HG03159 (cell line): ENCODE measurements around the gene ARL1.
A peak's percentile ranks its signal among the peaks of the same experiment; 100 is the strongest.
"Not testable (repeated sequence)": the region's sequence is repeated elsewhere in the genome, so short reads cannot be mapped to it uniquely, and the experiment has no call there.

ENCODE experiments used
- ATAC-seq: cut with Tn5 transposase; IDR thresholded peaks from one replicate; pipeline ENCODE4 v1.9.1; 2021; ENCODE audit warnings: mild to moderate bottlenecking, moderate library complexity; ENCODE audit not compliant: unreplicated experiment

ARL1 gene

DNA sequence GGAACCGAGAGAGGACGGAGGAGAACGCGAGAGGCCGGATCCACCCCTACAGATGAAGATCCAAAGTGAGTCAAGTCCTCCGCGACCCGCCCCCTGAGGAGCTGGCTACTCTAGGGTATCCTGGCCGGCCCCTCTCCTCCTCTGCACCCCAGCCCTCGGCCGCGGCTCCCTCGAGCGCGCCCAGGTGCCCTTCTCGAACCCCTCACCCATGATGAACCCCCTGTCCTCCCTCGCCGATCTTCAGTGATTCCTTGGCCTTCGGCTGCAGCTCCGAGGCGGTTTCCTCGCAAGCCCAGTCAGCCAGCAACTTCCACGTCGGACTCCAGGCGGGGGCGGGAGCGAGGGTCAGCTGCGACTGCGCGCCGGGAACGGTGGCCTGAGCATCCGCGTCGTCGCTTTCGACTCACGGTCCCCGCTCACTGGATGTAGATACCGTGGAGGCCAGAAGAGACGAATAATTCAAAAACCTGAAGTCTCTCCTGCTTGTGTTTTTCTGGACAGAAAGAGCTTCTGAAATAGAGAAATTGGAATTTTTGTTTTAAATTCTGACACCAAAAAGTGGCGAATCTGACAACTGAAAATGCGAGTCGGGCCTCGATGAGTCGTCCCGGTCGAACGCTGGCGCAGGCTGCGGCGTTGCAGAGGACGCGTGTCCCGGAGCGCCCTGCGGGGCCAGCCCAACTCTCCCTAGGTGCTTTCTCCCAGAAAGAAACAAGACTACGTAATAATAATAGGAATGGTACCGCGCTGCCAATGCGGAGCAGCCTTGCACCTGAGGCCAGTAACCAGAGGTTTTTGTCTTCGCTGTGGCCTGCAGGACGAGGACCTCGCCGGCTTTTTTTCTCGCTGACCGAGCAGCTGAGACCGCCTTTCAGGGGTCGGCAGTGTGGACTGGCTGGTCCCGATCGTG, at the start of gene ARL1:
Gene ARL1 (minus strand): TSS at position 337 of the 910 bp plus-strand sequence. CDS start 127 bp downstream, at position 210.
- peak; percentile 85 for ATAC-seq

DNA sequence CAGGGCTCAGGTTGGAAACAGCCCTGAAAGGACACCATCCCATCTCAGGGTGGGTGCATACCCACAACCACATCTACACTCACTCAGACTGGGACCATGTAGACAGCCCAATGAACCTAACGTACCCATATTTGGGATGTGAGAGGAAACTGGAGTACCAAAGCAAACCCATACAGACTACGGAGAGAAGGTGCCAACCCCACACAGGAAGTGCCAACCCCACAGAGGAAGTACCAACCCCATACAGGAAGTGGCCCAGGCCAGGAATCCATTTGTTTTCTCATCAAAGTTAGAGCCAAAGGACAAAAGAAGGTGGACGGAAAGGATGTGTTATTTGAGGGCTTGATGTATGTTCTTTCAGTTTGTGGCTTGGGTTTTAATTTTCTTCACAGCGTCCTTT, 48.1 kb upstream of the ARL1 start:
- no peak for ATAC-seq

DNA sequence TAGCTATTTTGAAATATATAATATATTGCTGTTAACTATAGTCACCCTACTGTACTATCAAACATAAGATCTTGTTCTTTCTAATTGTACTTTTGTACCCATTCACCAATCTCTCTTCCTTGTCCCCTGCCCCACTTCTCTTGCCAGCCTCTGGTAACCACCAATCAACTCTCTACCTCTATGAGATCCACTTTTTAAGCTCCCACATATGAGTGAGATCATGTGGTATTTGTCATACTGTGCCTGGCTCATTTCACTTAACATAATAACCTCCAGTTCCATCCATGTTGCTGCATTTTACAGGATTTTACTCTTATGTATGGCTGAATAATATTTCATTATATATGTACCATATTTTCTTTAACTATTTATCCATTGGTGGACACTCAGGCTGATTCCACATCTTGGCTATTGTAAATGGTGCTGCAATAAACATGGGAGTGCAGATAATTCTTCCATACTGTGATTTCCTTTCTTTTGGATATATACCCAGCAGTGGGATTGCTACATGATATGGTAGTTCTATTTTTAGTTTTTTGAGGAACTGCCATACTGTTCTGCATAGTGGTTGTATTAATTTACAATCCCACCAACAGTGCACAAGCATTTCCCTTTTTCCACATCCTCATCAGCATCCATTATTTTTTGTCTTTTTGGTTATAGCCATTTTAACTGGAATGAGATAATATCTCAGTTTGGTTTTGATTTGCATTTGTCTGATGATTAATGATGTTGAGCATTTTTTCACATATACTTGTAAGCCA, 34.1 kb upstream of the ARL1 start:
- ATAC-seq, result no peak

DNA sequence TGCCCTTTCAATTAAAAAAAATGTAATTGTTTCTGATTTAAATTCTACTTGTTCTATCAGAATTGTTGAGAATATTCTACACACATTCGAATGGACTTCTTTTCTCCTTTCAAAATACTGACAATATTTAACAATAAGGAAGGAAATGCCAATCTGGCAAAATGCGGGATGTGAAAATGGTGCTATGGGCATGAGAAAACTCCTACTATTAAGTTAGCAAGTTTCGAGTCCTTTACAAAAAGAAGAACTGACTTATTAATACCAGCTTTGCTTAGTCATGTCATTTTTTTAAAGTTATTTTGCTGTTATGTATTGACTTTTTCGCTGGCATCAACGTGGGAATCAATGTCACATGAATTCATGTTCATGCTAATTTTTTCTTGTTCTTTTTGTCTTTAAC, 31.7 kb upstream of the ARL1 start:
- no peak for ATAC-seq

DNA sequence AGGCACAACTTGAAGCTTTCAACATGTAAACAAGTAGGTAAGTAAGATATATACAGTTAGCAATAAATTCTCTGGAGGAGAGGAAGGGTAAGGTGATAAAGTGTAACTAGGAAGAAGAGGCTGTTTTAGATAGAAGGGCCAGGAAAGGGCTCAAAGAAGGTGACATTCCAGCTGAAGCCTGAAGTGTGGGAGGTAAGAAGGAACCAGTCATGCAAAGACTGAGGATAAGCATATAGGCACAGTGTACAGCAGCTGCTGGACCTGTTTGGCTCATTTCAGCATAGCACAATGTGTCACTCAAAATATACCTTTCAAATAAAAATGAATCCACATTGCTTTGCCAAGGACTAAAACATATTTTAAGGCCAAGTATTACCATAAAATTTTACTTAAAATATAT, 28.6 kb upstream of the ARL1 start:
- no peak for ATAC-seq

DNA sequence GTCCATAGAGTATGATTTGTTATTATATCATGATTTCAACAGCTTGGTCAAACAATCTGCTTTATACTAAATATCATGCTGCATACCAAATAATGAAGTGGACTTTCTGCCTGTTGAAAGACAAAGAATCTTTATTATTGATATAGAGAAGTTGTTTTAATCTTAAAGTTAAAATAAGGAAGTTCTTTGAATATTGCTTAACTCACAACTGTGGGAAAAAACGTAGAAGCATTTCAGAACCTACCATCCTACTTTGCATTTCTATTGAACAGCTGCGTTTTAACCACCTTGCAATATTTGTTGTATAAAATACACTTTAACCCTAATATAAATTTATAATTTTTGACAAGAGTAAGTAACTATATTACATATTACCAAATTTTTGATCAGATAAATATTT, 22.9 kb upstream of the ARL1 start:
- no peak for ATAC-seq

DNA sequence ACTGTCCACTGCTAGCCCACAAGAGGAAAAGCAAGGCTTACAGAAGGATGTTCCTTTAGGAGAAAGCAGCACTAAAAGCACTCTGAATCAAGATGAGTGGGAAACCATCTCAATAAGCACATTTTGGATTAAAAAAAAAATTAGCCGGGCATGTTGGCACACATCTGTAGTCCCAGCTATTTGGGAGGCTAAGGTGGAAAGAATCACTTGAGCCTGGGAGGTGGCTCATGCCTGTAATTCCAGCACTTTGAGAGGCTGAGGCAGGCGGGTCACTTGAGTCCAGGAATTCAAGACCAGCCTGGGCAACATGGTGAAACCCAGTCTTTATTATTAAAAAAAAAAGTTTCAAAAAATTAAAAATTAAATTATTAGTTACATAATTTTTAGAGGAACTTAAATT, 17.0 kb upstream of the ARL1 start:
- no peak for ATAC-seq

DNA sequence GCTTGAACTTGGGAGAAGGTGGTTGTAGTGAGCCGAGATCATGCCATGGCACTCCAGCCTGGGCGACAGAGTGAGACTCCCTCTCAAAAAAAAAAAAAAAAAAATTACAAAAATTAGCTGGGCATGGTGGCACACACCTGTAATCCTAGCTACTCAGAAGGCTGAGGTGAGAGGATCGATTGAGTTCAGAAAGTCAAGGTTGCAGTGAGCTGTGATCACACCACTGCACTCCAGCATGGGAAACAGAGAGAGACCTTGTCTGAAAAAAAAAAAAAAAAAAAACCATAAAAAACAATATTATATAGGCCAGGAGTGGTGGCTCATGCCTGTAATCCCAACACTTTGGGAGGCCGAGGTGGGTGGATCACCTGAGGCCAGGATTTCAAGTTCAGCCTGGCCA, 14.5 kb upstream of the ARL1 start:
- ATAC-seq, result not testable (repeated sequence)

DNA sequence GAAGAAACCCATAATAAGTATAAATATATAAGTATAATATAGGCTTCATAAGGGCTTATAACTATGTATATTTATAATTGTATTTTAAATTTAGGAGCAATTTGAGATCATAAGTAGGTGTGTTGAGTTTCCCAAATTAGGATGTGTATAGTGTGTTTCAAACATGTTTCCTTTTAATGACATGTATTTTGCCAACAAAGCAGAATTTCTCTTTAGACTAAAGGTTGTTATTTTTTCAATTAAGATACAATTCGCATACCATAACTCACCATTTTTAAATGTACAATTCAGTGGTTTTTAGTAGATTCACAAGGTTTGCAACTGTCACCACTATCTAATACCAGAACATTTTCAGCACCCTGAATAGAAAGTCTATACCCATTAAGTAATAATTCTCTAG, 7.7 kb upstream of the ARL1 start:
- no peak for ATAC-seq

DNA sequence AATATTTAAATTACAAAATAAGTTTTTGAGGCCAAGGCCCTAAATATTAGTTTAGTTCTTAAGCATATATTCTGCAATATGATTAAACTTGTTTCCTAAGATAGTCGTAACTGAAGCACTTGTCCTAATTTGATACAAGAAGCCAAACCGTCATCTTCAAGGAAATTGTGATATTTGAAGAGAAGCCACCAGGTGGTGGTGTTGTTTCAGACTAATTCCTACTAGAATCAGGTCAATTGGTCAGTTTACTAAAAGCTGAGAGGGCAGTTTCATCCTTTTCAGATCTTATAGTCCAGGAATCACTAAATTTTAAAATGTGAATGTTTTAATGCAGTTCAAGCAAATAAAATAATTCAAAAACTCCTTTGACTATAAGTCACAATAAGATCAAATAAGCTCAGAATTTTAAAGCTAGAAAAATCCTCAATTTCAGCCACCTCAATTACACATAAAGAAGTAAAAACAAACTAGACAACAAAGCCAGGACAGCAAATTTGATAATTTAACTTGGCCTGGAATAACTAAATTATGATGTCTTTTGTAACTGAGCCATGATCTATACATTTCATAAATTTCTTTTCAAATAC, 7.1 kb upstream of the ARL1 start:
- ATAC-seq, result no peak

DNA sequence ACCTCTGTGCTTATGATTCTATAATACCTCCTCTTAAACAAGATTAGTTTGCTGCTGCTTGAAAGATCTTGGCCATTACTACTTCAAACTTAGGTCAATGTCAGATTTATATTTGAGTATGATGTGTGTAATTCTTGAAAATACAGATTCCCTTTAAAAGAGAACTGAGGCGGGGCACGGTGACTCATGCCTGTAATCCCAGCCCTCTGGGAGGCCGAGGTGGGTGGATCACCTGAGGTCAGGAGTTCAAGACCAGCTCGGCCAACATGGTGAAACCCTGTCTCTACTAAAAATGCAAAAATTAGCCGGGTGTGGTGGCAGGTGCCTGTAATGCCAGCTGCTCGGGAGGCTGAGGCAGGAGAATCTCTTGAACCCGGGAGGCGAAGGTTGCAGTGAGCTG, 2.6 kb upstream of the ARL1 start:
- ATAC-seq, result not testable (repeated sequence)

DNA sequence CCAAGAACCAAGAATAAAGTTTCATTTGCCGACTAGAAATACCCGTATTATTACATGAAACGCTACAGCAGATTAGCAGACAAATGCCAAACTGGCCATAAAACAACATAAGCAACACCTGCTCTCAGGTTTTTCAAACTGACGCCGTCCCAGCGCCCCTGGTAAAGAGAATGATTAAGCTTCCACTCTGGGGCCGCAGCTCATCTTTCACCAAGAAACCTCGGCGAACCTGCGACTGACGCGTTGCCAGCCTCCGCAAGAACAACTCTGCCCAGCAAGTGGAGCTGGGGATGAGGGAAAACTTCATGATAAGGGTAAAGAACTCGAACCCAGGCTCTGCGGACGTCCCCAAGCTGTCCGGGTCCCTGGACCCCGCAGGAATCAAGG, 530 bp downstream of the ARL1 start:
- ATAC-seq, result peak; percentile 28

DNA sequence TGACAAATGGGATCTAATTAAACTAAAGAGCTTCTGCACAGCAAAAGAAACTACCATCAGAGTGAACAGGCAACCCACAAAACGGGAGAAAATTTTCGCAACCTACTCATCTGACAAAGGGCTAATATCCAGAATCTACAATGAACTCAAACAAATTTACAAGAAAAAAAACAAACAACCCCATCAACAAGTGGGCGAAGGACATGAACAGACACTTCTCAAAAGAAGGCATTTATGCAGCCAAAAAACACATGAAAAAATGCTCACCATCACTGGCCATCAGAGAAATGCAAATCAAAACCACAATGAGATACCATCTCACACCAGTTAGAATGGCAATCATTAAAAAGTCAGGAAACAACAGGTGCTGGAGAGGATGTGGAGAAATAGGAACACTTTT, 16.4 kb downstream of the ARL1 start:
- ATAC-seq, result not testable (repeated sequence)

DNA sequence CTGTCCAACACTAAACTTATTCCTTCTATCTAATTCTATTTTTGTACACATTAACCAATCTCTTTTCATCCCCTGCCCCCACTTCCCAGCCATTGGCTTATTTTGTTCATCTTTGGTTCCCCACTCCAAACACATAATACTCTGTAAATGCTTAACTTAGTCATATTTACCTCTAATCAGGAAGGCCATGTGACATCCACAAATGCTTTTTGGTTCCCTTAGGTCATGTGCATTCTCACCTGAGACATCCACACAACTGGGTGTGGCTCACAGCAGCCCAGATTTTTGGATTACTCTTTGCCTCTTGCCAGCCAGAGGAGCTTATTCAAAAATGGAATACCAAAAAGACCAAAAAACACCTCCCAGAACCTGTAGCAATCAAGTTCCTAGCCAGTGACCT, 28.4 kb downstream of the ARL1 start:
- no peak for ATAC-seq

DNA sequence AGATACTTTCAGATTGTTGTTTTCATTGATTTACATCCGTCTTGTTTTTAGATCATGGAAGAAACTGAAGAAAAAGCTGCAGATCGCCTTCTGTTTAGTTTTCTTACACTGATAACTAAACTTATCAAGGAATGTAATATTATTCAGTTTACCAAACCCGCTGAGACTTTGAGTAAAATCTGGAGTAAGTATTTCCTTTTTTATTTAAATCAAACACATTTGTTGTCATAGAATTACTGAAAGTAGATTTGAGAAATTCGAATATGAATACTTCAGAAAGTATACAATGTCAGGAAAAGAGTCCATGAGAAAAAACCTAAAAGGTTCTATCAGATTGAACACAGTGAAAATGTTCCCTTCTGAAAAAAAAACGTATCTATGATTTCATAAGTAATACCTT, 32.0 kb downstream of the ARL1 start:
- no peak for ATAC-seq

DNA sequence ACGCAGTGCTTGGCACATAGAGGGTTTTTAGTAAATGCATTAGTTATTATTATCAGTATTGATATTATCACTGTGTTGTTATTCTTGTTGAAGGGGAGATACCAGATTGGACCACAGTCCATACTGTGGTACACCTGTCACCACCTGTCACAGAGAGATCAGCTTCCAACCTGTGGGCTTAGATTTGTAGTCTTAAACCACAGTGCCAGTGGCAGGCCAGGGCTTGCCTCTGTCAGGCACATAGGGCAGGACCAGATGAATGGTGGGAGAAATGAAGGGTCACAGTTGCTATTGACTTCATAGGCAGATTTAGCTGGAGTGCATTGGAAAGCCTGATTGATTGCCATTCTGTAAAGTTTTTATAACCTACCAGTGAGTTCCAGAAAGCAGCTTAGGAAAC, 35.1 kb downstream of the ARL1 start:
- no peak for ATAC-seq

DNA sequence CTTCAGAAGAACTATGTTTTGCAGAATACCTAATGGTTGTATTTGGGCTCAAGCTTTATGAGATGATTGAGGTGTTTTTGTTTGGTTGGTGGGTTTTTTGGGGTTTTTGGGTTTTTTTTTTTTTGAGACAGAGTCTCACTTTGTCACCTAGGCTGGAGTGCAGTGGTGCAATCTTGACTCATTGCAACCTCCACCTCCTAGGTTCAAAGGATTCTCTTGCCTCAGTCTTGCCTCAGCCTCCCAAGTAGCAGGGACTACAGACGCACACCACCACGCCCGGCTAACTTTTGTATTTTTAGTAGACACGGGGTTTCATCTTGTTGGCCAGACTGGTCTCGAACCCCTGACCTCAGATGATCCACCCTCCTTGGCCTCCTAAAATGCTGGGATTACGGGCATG, 39.6 kb downstream of the ARL1 start:
- ATAC-seq, result no peak

DNA sequence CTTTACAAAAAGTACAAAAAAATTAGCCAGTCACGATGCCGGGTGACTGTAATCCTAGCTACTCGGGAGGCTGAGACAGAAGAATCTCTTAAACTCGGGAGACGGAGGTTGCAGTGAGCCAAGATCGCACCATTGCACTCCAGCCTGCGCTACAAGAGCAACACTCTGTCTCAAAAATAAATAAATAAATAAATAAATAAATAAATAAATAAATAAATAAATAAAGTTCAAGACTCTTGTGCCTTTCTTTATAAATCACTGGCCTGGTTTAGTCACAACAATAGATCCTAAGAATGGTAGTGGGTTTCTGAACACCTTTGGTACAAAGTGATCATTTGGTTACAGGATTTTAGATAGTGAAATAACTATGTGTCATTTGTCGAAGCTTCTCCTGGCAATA, 46.1 kb downstream of the ARL1 start:
- ATAC-seq, result no peak

DNA sequence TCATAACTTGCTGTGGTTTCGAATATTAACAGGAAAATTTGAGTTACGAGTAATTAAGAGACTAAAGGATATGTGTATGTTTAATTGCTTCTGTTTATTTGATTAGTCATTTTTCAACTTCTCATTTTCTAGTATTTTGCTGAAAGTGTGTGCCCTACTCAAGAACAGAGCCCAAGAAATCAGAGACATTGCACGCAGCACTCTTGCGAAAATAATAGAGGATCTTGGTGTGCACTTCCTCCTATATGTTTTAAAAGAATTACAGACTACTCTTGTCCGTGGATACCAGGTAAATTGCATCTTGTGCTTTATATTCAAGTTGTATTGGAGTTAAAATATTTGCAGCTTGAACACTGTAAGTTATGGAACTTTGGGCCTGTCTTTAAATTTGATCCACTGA, 50.8 kb downstream of the ARL1 start:
- ATAC-seq, result no peak

DNA sequence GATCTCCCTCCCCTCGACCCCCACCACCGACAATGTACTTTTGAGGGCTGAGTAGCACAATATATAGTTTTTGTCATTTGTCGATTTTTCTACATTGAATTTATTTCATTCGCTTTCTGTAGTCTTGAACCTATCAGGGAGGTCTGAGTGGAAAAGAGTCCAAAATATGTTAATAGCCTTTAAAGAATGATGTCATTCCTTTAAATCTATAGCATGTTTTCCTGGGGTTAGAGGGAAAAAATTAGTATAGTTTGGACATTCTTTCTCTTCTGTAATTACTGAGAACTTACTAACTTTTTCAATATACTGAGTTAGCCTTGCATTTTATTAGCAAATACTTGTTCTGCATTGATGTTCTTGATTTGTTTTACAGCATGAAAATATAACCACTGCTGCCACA, 55.9 kb downstream of the ARL1 start:
- no peak for ATAC-seq

DNA sequence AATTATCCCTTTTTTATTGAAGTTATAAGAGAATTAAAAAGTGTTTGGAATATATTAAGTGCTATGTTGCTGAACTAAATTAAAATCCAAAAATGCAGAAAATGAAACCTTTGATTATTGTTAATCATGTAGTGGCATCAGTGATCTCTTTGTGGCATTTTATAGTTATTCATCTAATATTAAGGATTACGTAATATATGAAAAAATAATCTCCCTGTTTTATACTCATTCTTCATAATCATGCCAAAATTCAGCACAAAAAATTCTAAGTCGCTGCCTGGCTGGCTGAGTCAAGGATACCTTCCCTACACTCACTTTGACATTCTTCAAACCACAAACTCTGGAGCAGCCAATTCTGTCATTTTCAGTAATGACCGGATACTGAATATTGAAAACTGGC, 63.7 kb downstream of the ARL1 start:
- no peak for ATAC-seq
